AG09319 (cell line): ENCODE data around the gene PPM1N.

Experiments
- DNase-seq: peaks from one replicate; pipeline ENCODE4 v3.0.0-alpha.2; 2010; ENCODE audit warnings: low read depth; ENCODE audit errors: extremely low read depth
- TF ChIP-seq, protein P1 (sequence below): IDR thresholded peaks from 2 replicates; pipeline ENCODE4 v1.5.1; 2011; ENCODE audit warnings: low read depth, mild to moderate bottlenecking, inconsistent platforms, low read length, moderate library complexity

PPM1N gene

GRCh38 chr19:45500918-45501729 lies 2.9 kb downstream of the PPM1N start:
- no peak for DNase-seq
- TF ChIP-seq, protein P1, sequence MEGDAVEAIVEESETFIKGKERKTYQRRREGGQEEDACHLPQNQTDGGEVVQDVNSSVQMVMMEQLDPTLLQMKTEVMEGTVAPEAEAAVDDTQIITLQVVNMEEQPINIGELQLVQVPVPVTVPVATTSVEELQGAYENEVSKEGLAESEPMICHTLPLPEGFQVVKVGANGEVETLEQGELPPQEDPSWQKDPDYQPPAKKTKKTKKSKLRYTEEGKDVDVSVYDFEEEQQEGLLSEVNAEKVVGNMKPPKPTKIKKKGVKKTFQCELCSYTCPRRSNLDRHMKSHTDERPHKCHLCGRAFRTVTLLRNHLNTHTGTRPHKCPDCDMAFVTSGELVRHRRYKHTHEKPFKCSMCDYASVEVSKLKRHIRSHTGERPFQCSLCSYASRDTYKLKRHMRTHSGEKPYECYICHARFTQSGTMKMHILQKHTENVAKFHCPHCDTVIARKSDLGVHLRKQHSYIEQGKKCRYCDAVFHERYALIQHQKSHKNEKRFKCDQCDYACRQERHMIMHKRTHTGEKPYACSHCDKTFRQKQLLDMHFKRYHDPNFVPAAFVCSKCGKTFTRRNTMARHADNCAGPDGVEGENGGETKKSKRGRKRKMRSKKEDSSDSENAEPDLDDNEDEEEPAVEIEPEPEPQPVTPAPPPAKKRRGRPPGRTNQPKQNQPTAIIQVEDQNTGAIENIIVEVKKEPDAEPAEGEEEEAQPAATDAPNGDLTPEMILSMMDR, result no peak

DNA sequence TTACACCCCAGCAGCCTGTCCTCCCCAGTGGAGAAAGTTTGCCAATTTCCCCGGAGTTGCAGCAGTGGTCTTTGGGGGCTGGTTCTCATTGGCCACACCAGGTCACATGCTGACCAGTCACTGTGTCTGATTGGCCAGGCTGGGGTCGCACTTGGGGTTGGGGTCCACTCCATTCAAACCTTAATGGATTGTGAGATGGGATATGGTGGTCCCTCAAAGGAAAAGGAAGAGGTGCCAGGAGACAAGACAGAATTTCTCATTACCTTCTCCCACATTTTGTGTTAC lies 3.4 kb downstream of the PPM1N start:
- TF ChIP-seq, protein P1, result no peak
- DNase-seq, result no peak

DNA sequence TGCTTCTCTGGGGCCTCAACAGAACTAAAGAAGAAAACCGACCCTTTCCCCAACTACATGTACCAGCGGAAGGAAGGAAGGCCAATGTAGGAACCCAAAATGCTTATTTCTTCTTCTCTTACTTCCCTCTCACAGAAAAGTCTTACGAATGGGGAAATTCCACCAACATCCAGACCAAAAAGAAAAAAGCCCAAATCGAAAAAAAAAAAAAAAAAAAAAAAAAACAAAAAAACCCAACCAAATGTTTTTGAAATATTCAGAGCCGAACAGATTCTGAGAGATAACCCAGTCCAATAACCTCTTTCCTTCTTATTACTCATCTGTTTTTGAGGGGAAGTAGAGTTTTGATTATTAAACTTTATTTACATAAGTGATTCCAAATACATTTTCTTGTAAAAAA lies 3.9 kb downstream of the PPM1N start:
- TF ChIP-seq, protein P1, result no peak
- DNase-seq, result no peak

GRCh38 chr19:45503909-45504308 lies 5.7 kb downstream of the PPM1N start:
- TF ChIP-seq, protein P1, result no peak
- DNase-seq, result no peak

GRCh38 chr19:45505151-45505995 lies 7.1 kb downstream of the PPM1N start:
- TF ChIP-seq, protein P1, result no peak
- DNase-seq, result no peak

- no peak for DNase-seq
- TF ChIP-seq, protein P1, result no peak
Observed at GRCh38 chr19:45505996-45506245, 7.7 kb downstream of the PPM1N start.

GRCh38 chr19:45506246-45506988 lies 8.2 kb downstream of the PPM1N start:
- TF ChIP-seq, protein P1, result peak; percentile 63
- peak; percentile 51 for DNase-seq
